Fibroblast of lung (primary cell): ENCODE results near the gene CD300LF.

Experiments used
- EZH2 ChIP-seq: IDR thresholded peaks from 2 replicates; pipeline ENCODE4 v1.5.1; 2012; ENCODE audit warnings: low read length, control low read depth, mild to moderate bottlenecking; ENCODE audit errors: missing control alignments
- TF ChIP-seq, protein P1 (sequence below), 2 donors: IDR thresholded peaks in 1 of 2; conservative IDR thresholded peaks in 1 of 2; 1 replicate in 1 of 2; 2 replicates in 1 of 2; pipeline ENCODE4 v1.5.1; 2011 to 2012; ENCODE audit warnings: low read length in 2 of 2, control low read depth in 1 of 2, inconsistent platforms in 1 of 2, low read depth in 1 of 2, mild to moderate bottlenecking in 1 of 2

DNA sequence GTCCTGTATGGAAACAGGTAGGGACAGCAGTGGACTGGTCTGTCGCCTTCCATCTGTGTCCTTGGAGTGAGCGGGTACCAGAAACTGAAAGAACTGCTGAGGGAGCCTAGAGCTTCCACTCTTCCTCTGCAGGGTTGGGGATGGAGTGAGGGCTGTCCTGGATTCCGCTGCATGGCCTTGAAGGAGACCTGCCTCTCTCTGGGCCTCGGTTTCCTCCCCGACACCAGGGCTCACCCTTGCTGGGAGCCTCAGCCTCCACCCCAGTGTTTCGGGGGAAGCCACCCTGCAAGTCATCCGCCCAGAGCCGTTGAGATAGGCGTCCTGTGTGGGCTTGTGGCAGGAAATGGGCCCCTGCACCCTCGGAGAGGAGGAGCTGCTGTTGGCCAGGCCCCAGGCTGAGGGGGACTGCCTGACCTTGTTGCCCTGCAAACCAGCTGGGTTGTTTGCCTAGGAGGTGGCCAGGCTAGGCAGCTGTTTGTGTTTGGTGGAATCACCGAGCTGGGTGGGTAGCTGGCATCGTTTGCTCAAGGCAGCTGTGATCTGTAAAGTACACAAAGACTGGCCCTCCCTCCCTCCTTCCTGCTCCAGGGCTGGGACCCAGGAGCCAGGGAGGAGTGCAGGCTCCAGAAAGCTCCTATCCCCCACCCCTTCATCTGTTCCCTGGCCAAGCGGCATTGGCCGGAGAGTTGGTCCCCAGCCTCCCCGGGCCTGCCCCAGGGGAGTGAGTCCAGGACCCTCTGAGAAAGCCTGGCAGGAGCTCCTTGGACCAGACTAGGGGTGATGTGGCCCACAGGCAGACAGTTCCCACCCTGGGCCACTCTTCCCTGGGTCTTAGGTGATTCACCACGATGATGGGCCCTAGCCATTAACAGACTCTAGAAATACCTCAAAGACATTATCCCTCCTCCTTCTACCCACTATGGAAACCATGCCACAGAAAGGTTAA is 25.6 kb upstream of the CD300LF start:
- TF ChIP-seq EZH2, result no peak
- TF ChIP-seq, protein P1, sequence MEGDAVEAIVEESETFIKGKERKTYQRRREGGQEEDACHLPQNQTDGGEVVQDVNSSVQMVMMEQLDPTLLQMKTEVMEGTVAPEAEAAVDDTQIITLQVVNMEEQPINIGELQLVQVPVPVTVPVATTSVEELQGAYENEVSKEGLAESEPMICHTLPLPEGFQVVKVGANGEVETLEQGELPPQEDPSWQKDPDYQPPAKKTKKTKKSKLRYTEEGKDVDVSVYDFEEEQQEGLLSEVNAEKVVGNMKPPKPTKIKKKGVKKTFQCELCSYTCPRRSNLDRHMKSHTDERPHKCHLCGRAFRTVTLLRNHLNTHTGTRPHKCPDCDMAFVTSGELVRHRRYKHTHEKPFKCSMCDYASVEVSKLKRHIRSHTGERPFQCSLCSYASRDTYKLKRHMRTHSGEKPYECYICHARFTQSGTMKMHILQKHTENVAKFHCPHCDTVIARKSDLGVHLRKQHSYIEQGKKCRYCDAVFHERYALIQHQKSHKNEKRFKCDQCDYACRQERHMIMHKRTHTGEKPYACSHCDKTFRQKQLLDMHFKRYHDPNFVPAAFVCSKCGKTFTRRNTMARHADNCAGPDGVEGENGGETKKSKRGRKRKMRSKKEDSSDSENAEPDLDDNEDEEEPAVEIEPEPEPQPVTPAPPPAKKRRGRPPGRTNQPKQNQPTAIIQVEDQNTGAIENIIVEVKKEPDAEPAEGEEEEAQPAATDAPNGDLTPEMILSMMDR (conservative IDR thresholded peaks at IDR 0.05 in 1 of 2, IDR thresholded peaks at IDR 0.05 in 1 of 2; ENCODE audit: low read depth in 1 of 2, low read length in 2 of 2), result no peak
